Endothelial cell of umbilical vein (primary cell): ENCODE measurements around the gene SLC24A3. TPM values are rescaled to one million over a fixed set of nuclear protein-coding genes. Genes with fewer than 3 reads are reported as not detected.

Source experiments
- BruUV-seq: library from RNA; stranded (reverse); fragments of 400-500 nt; replicated peaks from 2 replicates; lab custom pipeline; 2021; lab: Mats Ljungman, UMichigan
- CTCF ChIA-PET: fragments of 300-600, 350-600 bp; sonication (Branson Sonifier 250); formaldehyde crosslinking; loops from one replicate; lab custom pipeline; 2021; ENCODE audit warnings: antibody characterized with exemption, inconsistent platforms; lab: Charles Lee
- POLR2A ChIA-PET: fragments of 300-600, 350-600 bp; sonication (Branson Sonifier 250); formaldehyde crosslinking; loops from one replicate; lab custom pipeline; 2021; ENCODE audit warnings: antibody characterized with exemption, inconsistent platforms; lab: Charles Lee
- DNase-seq: peaks from one replicate; pipeline ENCODE4 v3.0.0-alpha.2; 2011; ENCODE audit warnings: low read depth, low spot score
- FAIRE-seq: peaks from 2 replicates; lab custom pipeline; 2011; peaks lifted over from hg19 to GRCh38; lab: Jason Lieb, UNC
- H2AFZ ChIP-seq: 2 replicates; pipeline ENCODE4 v1.6.0; 2012; ENCODE audit warnings: low read depth, low read length, control low read depth, inconsistent platforms
- H3K27ac ChIP-seq: 2 replicates; pipeline ENCODE4 v1.5.1; 2011; ENCODE audit warnings: low read depth, mild to moderate bottlenecking, control low read depth, low read length, moderate library complexity; ENCODE audit not compliant: insufficient read depth
- H3K27me3 ChIP-seq, 2 experiments: 2 replicates each; pipeline versions ENCODE4 v1.6.0 to v1.6.1; 2011; ENCODE audit warnings: low read length in 2 of 2, mixed read lengths in 1 of 2; ENCODE audit not compliant: control insufficient read depth in 2 of 2, insufficient read depth in 2 of 2
- H3K36me3 ChIP-seq, 2 experiments: 2 replicates in 1 of 2; 3 replicates in 1 of 2; pipeline ENCODE4 v1.5.1; 2011; ENCODE audit warnings: low read length in 2 of 2, mild to moderate bottlenecking in 1 of 2, moderate library complexity in 1 of 2; ENCODE audit not compliant: control insufficient read depth in 2 of 2, insufficient read depth in 2 of 2; ENCODE audit errors: extremely low read depth in 1 of 2
- H3K4me1 ChIP-seq: 3 replicates; pipeline ENCODE4 v1.5.1; 2011; ENCODE audit warnings: mild to moderate bottlenecking, low read length; ENCODE audit not compliant: control insufficient read depth, insufficient read depth; ENCODE audit errors: extremely low read depth
- H3K4me2 ChIP-seq: 2 replicates; pipeline ENCODE4 v1.6.1; 2011; ENCODE audit warnings: low read length, control low read depth, mixed read lengths; ENCODE audit not compliant: insufficient read depth
- H3K4me3 ChIP-seq, 3 experiments: fragments of 200-600 bp in 1 of 3; sonication (generic), shearing (Covaris generic) in 1 of 3; replicated peaks in 1 of 3; 2 replicates each; pipeline ENCODE4 v1.5.1; 2011 to 2016; ENCODE audit warnings: control low read depth in 3 of 3, low read length in 3 of 3, mild to moderate bottlenecking in 2 of 3, inconsistent platforms in 1 of 3, low read depth in 1 of 3, moderate library complexity in 1 of 3; ENCODE audit not compliant: insufficient read depth in 1 of 3
- H3K79me2 ChIP-seq: 2 replicates; pipeline ENCODE4 v1.6.0; 2012; ENCODE audit warnings: low read length, inconsistent platforms; ENCODE audit not compliant: control insufficient read depth, insufficient read depth
- H3K9ac ChIP-seq: replicated peaks from 2 replicates; pipeline ENCODE3; 2011; ENCODE audit warnings: low read length, control low read depth; ENCODE audit not compliant: insufficient read depth; ENCODE audit errors: extremely low read depth
- H3K9me1 ChIP-seq: replicated peaks from 3 replicates; pipeline ENCODE4 v1.6.0; 2011; ENCODE audit warnings: mild to moderate bottlenecking, low read length; ENCODE audit not compliant: control insufficient read depth, insufficient read depth; ENCODE audit errors: extremely low read depth
- H3K9me3 ChIP-seq: replicated peaks from 2 replicates; pipeline ENCODE4 v1.5.1; 2012; ENCODE audit warnings: low read length, inconsistent platforms; ENCODE audit not compliant: control insufficient read depth, insufficient read depth
- H4K20me1 ChIP-seq: replicated peaks from 2 replicates; pipeline ENCODE3; 2011; ENCODE audit warnings: mild to moderate bottlenecking, low read length; ENCODE audit not compliant: control insufficient read depth, insufficient read depth; ENCODE audit errors: extremely low read depth
- EZH2 ChIP-seq: IDR thresholded peaks from 2 replicates; pipeline ENCODE4 v1.6.1; 2012; ENCODE audit warnings: borderline replicate concordance, low read depth, mild to moderate bottlenecking, moderate library complexity, low read length, inconsistent platforms; ENCODE audit not compliant: severe bottlenecking
- FOS ChIP-seq: IDR thresholded peaks from 2 replicates; pipeline ENCODE4 v1.6.1; 2011; ENCODE audit warnings: mild to moderate bottlenecking, low read length, moderate library complexity, borderline replicate concordance; ENCODE audit not compliant: insufficient read depth
- GATA2 ChIP-seq: IDR thresholded peaks from 2 replicates; pipeline ENCODE4 v1.7.0; 2011; ENCODE audit warnings: low read depth, mild to moderate bottlenecking, moderate library complexity, mixed read lengths, low read length; ENCODE audit not compliant: insufficient read length, insufficient read depth
- JUN ChIP-seq: IDR thresholded peaks from 2 replicates; pipeline ENCODE4 v1.6.1; 2011; ENCODE audit warnings: borderline replicate concordance, low read depth; ENCODE audit not compliant: insufficient read length, insufficient read depth
- MYC ChIP-seq: IDR thresholded peaks from one replicate; pipeline ENCODE4 v1.6.1; 2011; ENCODE audit warnings: mild to moderate bottlenecking, low read depth, low read length
- POLR2A ChIP-seq: IDR thresholded peaks from 2 replicates; pipeline ENCODE4 v1.6.1; 2012; ENCODE audit warnings: low read depth, mild to moderate bottlenecking, control low read depth, low read length
- POLR2AphosphoS5 ChIP-seq: IDR thresholded peaks from 2 replicates; pipeline ENCODE4 v1.6.1; 2012; ENCODE audit warnings: low read depth, mild to moderate bottlenecking, control low read depth, low read length, moderate library complexity; ENCODE audit not compliant: insufficient read depth
- dilution Hi-C: fragments of 300-500 bp; cut with MboI; formaldehyde crosslinking; loops from one replicate; pipeline ENCODE4 v1.15.0; 2019; ENCODE audit warnings: low sequenced_read_pairs; ENCODE audit not compliant: extremely low pct_ligation_motif_present
- intact Hi-C: fragments of 100-400 bp; cut with micrococcal nuclease; formaldehyde crosslinking; loops from one replicate; pipeline ENCODE4 v1.10.0; 2022
- polyA plus RNA-seq, 4 experiments: library from polyadenylated mRNA; depleted of rRNA in 3 of 4; stranded (reverse) in 3 of 4; unstranded in 1 of 4; fragments of >200 nt; gene quantifications; 2 replicates each; pipeline versions ENCODE4 v1.2.1 to v1.2.3, GENCODE V29; 2011 to 2012; ENCODE audit warnings: missing spikeins in 1 of 4
- total RNA-seq: library from RNA; stranded (reverse); gene quantifications from 2 replicates; pipeline ENCODE4 v1.2.3, GENCODE V29; 2021
- TF ChIP-seq, protein P1 (sequence below): IDR thresholded peaks from 2 replicates; pipeline ENCODE4 v1.6.1; 2011; ENCODE audit not compliant: insufficient read depth, insufficient read length
- TF ChIP-seq, protein P2 (sequence below), 2 donors: IDR thresholded peaks; 1 replicate in 1 of 2; 2 replicates in 1 of 2; pipeline ENCODE4 v1.5.1; 2011; ENCODE audit warnings: low read length in 2 of 2, mild to moderate bottlenecking in 2 of 2, moderate library complexity in 2 of 2, control low read depth in 1 of 2, inconsistent platforms in 1 of 2, low read depth in 1 of 2; ENCODE audit not compliant: insufficient read depth in 1 of 2; ENCODE audit errors: extremely low read depth in 1 of 2

Gene SLC24A3
- total and polyA plus RNA-seq, 2 donors (not counting 3 experiments of a cell fraction or from before 2014, with no cell fraction given) = not detected

DNA sequence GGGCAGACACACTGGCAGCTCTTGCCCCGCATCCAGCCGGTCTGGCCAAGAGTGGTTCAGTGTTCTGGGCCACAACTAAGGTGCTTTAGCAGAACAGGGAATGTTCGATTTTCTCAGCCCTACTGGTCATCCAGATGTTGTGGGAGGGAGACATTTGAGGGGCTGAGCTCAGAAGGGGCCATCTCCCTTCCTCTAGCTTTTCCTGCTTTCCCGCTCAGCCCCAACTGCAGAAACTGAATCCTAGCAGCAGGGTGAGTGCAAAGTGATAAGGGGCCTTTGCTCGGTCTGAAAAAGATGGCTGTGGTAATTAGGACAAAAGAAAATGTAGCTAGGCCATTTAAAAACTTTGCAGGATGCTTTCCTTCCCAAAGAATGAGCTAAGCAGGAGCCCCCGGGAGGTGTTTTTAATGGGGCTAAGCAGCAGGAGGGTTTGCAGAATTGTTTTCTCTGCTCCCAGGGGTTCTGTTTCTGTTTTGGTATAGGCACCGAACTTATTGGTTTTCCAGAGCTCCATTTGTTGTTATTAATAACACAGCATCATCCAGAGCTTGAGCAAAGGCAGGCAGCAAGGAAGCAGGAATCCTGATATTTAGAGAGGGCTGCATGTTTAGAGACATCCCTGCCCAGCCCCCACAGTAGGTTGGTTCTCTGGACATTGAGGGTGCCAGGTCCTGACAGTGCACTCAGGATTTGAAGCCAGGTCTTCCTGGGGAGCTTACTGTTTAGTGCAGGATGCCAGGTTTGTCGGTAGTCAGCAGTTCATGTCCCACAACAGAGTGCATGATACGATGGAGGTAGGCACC lies 210.9 kb downstream of the SLC24A3 start:
- FAIRE-seq = no peak
- Histone ChIP-seq H3K9me3 (no peaks in the 10 kb centered on the region), H4K20me1 (no peaks in the 10 kb centered on the region), H3K27me3 (no peaks in the 10 kb centered on the region), H3K4me3 (no peak overlapping the region), H3K9ac (no peak overlapping the region), H3K9me1 (no peaks in the 10 kb centered on the region), H3K79me2 (no peaks in the 10 kb centered on the region), H2AFZ (no peak overlapping the region), H3K36me3 (no peaks in the 10 kb centered on the region), H3K27ac (no peak overlapping the region), H3K4me1 (no peaks in the 10 kb centered on the region), H3K4me2 (no peak overlapping the region)
- CTCF ChIA-PET = no interaction called here
- DNase-seq = no peak
- dilution Hi-C loops = no loop called here
- intact Hi-C loops = no loop called here
- TF ChIP-seq GATA2 (no peak), POLR2AphosphoS5 (no peak), FOS (no peak)
- TF ChIP-seq, protein P1, sequence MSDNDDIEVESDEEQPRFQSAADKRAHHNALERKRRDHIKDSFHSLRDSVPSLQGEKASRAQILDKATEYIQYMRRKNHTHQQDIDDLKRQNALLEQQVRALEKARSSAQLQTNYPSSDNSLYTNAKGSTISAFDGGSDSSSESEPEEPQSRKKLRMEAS = no peak
- BruUV-seq = no TSS peak
- POLR2A ChIA-PET = no interaction called here

DNA sequence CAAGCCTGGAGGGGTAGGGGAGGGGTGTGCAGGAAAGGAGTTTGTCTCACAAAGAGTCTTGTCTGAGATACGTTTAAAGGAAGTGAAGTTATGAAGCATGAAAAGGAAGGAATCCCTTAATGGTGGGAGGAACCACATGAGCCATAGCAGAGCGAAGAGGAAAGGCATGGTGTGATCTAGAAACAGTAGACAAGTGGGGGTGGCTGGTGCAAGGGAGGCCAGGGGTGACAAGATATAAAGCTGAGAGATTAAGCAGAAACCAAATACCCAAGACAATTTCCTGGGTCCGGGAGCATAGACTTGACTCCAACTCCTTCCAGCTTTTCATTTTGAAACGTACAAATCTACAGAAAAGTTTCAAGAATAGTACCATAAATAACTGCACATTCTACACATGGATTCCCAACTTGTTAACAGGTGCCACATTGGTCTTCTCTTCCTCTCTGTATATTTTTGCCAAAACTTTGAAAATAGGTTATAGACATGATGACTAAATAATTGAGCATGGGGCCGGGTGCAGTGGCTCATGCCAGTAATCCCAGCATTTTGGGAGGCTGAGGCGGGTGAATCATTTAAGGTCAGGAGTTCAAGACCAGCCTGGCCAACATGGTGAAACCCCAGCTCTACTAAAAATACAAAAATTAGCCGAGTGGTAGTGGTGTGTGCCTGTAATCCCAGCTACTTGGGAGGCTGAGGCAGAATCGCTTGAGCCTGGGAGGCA lies 211.6 kb downstream of the SLC24A3 start:
- DNase-seq (no peak), FAIRE-seq (no peak)
- H3K4me1 ChIP-seq = no peaks in the 10 kb centered on the region
- H3K9me1 ChIP-seq = no peaks in the 10 kb centered on the region
- H4K20me1 ChIP-seq = no peaks in the 10 kb centered on the region
- no peak overlapping the region for H3K4me2 ChIP-seq
- intact Hi-C loops = no loop called here
- no peaks in the 10 kb centered on the region for H3K9me3 ChIP-seq
- ChIA-PET POLR2A (no interaction called here), CTCF (no interaction called here)
- no peaks in the 10 kb centered on the region for H3K27me3 ChIP-seq
- TF ChIP-seq GATA2 (no peak), MYC (no peak), POLR2AphosphoS5 (no peak), EZH2 (no peak), FOS (no peak), POLR2A (no peak), JUN (no peak)
- TF ChIP-seq, protein P1 = no peak
- TF ChIP-seq, protein P2, sequence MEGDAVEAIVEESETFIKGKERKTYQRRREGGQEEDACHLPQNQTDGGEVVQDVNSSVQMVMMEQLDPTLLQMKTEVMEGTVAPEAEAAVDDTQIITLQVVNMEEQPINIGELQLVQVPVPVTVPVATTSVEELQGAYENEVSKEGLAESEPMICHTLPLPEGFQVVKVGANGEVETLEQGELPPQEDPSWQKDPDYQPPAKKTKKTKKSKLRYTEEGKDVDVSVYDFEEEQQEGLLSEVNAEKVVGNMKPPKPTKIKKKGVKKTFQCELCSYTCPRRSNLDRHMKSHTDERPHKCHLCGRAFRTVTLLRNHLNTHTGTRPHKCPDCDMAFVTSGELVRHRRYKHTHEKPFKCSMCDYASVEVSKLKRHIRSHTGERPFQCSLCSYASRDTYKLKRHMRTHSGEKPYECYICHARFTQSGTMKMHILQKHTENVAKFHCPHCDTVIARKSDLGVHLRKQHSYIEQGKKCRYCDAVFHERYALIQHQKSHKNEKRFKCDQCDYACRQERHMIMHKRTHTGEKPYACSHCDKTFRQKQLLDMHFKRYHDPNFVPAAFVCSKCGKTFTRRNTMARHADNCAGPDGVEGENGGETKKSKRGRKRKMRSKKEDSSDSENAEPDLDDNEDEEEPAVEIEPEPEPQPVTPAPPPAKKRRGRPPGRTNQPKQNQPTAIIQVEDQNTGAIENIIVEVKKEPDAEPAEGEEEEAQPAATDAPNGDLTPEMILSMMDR (IDR thresholded peaks at IDR 0.05; ENCODE audit: extremely low read depth in 1 of 2, insufficient read depth in 1 of 2, low read depth in 1 of 2, low read length in 2 of 2) = no peak
- H3K27ac ChIP-seq = no peak overlapping the region
- dilution Hi-C loops = no loop called here
- no peaks in the 10 kb centered on the region for H3K36me3 ChIP-seq
- no peak overlapping the region for H2AFZ ChIP-seq
- no peak overlapping the region for H3K9ac ChIP-seq
- H3K4me3 ChIP-seq = no peak overlapping the region
- BruUV-seq = no TSS peak
- H3K79me2 ChIP-seq = no peaks in the 10 kb centered on the region
